ENCODE measurements around the gene PHYKPL. TPM values are rescaled to one million over a fixed set of nuclear protein-coding genes. Genes with fewer than 3 reads are reported as not detected.
A peak's percentile ranks its signal among the peaks of the same experiment; 100 is the strongest.

PHYKPL gene
- total RNA-seq, 1 donor from 2014 or later = 20.5 TPM

- Histone ChIP-seq H3K27me3 (no peaks in the 10 kb centered on the region), H3K79me2 (ENCODE audit: low read depth) (no peaks in the 10 kb centered on the region), H3K4me2 (no peak overlapping the region), H3K36me3 (no peaks in the 10 kb centered on the region), H3F3A (ENCODE audit: low read depth) (no peaks in the 10 kb centered on the region), H3K9ac (no peak overlapping the region), H2AFZ (replicated peaks) (no peak overlapping the region), H3K4me1 (peaks cover 2% of the 10 kb centered on the region), H3K27ac (no peak overlapping the region), H3K4me3 (no peak overlapping the region), H4K20me1 (ENCODE audit: low read depth) (no peaks in the 10 kb centered on the region), H3K9me3 (ENCODE audit: low read depth) (no peaks in the 10 kb centered on the region)
- Mint-ChIP-seq H3K36me3 (no peaks in the 10 kb centered on the region), H3K27me3 (ENCODE audit: insufficient read depth, low read depth) (peaks cover 9% of the 10 kb centered on the region), H3K9me3 (no peaks in the 10 kb centered on the region), H3K4me3 (no peak overlapping the region), H3K27ac (no peak overlapping the region), H3K4me1 (peaks cover 5% of the 10 kb centered on the region)
- TF ChIP-seq CTCF (IDR thresholded peaks at IDR 0.05) (no peak), EZH2 (IDR thresholded peaks at IDR 0.05) (no peak)
- no peak for DNase-seq (ENCODE audit: low spot score)
These were observed 33.1 kb upstream of the PHYKPL start for GRCh38 chr5:178265746-178266145.

DNA sequence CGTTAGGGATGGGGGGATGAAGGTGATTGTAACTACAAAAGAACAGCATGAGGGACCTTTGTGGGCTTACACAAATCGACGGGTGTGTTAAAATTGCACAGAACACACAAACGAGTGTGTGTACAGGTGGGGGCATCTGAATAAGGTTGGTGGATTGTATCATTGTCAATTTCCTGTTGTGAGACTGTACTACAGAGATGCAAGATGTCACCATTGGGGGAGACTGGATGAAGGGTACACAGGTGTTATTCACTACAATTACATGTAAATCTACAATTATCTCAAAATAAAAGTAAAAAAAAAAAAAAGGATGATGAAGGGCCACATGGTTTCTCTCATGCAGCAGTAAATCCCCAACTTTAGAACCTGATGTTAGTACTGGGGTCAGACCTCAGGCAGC, 31.4 kb upstream of the PHYKPL start:
- Mint-ChIP-seq H3K27ac (no peak overlapping the region), H3K36me3 (no peaks in the 10 kb centered on the region), H3K27me3 (ENCODE audit: insufficient read depth, low read depth) (peaks cover 14% of the 10 kb centered on the region), H3K4me3 (no peak overlapping the region), H3K4me1 (peaks cover 3% of the 10 kb centered on the region), H3K9me3 (no peaks in the 10 kb centered on the region)
- H3K4me2 ChIP-seq = no peak overlapping the region
- H3K27me3 ChIP-seq = no peaks in the 10 kb centered on the region
- H3K27ac ChIP-seq = no peak overlapping the region
- no peaks in the 10 kb centered on the region for H4K20me1 ChIP-seq (ENCODE audit: low read depth)
- H2AFZ ChIP-seq (replicated peaks) = no peak overlapping the region
- no peaks in the 10 kb centered on the region for H3K36me3 ChIP-seq
- H3F3A ChIP-seq (ENCODE audit: low read depth) = no peaks in the 10 kb centered on the region
- H3K4me1 ChIP-seq = no peaks in the 10 kb centered on the region
- no peak for TF ChIP-seq EZH2phosphoT487 (IDR thresholded peaks at IDR 0.05)
- TF ChIP-seq EZH2 (IDR thresholded peaks at IDR 0.05) = no peak
- no peak for TF ChIP-seq CTCF (IDR thresholded peaks at IDR 0.05)
- H3K9ac ChIP-seq = no peak overlapping the region
- H3K9me3 ChIP-seq (ENCODE audit: low read depth) = no peaks in the 10 kb centered on the region
- H3K4me3 ChIP-seq = no peak overlapping the region
- no peak for DNase-seq (ENCODE audit: low spot score)
- H3K79me2 ChIP-seq (ENCODE audit: low read depth) = no peaks in the 10 kb centered on the region

GRCh38 chr5:178261666-178262600, 29.3 kb upstream of the PHYKPL start:
- no peaks in the 10 kb centered on the region for H3K79me2 ChIP-seq (ENCODE audit: low read depth)

More at GRCh38 chr5:178261666-178262600, 29.3 kb upstream of the PHYKPL start:
- Histone ChIP-seq H3K4me3 (no peak overlapping the region), H3F3A (ENCODE audit: low read depth) (no peaks in the 10 kb centered on the region), H3K4me2 (no peak overlapping the region), H3K27me3 (no peaks in the 10 kb centered on the region), H4K20me1 (ENCODE audit: low read depth) (no peaks in the 10 kb centered on the region), H3K27ac (no peak overlapping the region), H3K9ac (no peak overlapping the region), H3K9me3 (ENCODE audit: low read depth) (no peaks in the 10 kb centered on the region), H3K4me1 (no peaks in the 10 kb centered on the region), H3K36me3 (no peaks in the 10 kb centered on the region), H2AFZ (replicated peaks) (no peak overlapping the region)
- H3K27me3 Mint-ChIP-seq (ENCODE audit: insufficient read depth, low read depth) = peaks cover 12% of the 10 kb centered on the region
- peak overlapping the region; percentile 64 for H3K27ac Mint-ChIP-seq
- peaks cover 3% of the 10 kb centered on the region for H3K4me1 Mint-ChIP-seq
- H3K4me3 Mint-ChIP-seq = no peak overlapping the region
- H3K36me3 Mint-ChIP-seq = no peaks in the 10 kb centered on the region
- TF ChIP-seq EZH2phosphoT487 (IDR thresholded peaks at IDR 0.05) (no peak), EZH2 (IDR thresholded peaks at IDR 0.05) (no peak), CTCF (IDR thresholded peaks at IDR 0.05) (no peak)
- no peak for DNase-seq (ENCODE audit: low spot score)
- no peaks in the 10 kb centered on the region for H3K9me3 Mint-ChIP-seq
